HepG2 (cell line): ENCODE measurements around the gene FITM2. TPM values are rescaled to one million over a fixed set of nuclear protein-coding genes. Genes with fewer than 3 reads are reported as not detected.

Experiments used
- AGO2 ChIP-seq: fragments of 200-400 bp; formaldehyde crosslinking; optimal IDR thresholded peaks from 2 replicates; pipeline ENCODE3; 2017; ENCODE audit warnings: mild to moderate bottlenecking, low read depth, low read length, moderate library complexity
- MEIS1 ChIP-seq: sonication (generic); formaldehyde crosslinking; IDR thresholded peaks from 2 replicates; pipeline ENCODE4 v1.9.0; 2021; ENCODE audit warnings: mild to moderate bottlenecking, missing genetic modification reagents, moderate library complexity, borderline replicate concordance
- RFX3 ChIP-seq: IDR thresholded peaks from 2 replicates; pipeline ENCODE4 v1.6.1; 2016; ENCODE audit warnings: missing biosample characterization, missing genetic modification reagents
- SIN3A ChIP-seq: IDR thresholded peaks from 2 replicates; pipeline ENCODE4 v1.6.1; 2011; ENCODE audit warnings: low read depth, mild to moderate bottlenecking, control low read depth, low read length, borderline replicate concordance
- SIX4 ChIP-seq: sonication (generic); formaldehyde crosslinking; IDR thresholded peaks from 2 replicates; pipeline ENCODE4 v1.4.0; 2020; ENCODE audit warnings: missing genetic modification reagents
- SSRP1 ChIP-seq: IDR thresholded peaks from 2 replicates; pipeline ENCODE4 v1.6.1; 2016; ENCODE audit warnings: control low read depth
- STAT5B ChIP-seq: sonication (generic); formaldehyde crosslinking; IDR thresholded peaks from 2 replicates; pipeline ENCODE4 v1.4.0; 2020; ENCODE audit warnings: missing genetic modification reagents
- ZBTB7A ChIP-seq: sonication (generic); formaldehyde crosslinking; IDR thresholded peaks from 2 replicates; pipeline ENCODE4 v1.8.0; 2022; ENCODE audit warnings: mild to moderate bottlenecking, missing genetic modification reagents
- ZNF33B ChIP-seq: sonication (generic); formaldehyde crosslinking; IDR thresholded peaks from 2 replicates; pipeline ENCODE4 v1.5.1; 2020; ENCODE audit warnings: mild to moderate bottlenecking, missing genetic modification reagents
- ZNF788 ChIP-seq: sonication (generic); formaldehyde crosslinking; IDR thresholded peaks from 2 replicates; pipeline ENCODE4 v1.5.0; 2020; ENCODE audit warnings: mild to moderate bottlenecking, missing genetic modification reagents, borderline replicate concordance
- ZSCAN21 ChIP-seq: sonication (generic); formaldehyde crosslinking; IDR thresholded peaks from 2 replicates; pipeline ENCODE4 v1.8.0; 2022; ENCODE audit warnings: mild to moderate bottlenecking, missing genetic modification reagents, moderate library complexity, borderline replicate concordance
- polyA plus RNA-seq, 8 experiments: library from polyadenylated mRNA; depleted of rRNA in 3 of 8; stranded (reverse) in 7 of 8; unstranded in 1 of 8; fragments of >200 nt; fragmentation: Illumina TruSeq in 4 of 8; extraction: Trizol in 4 of 8; gene quantifications; 2 replicates each; pipeline versions ENCODE4 v1.2.1 to v1.2.3, GENCODE V29; 2011 to 2016; ENCODE audit warnings: low read depth in 4 of 8, missing spikeins in 1 of 8, mixed read lengths in 1 of 8; ENCODE audit not compliant: insufficient read depth in 1 of 8
- total RNA-seq, 5 experiments: library from RNA; depleted of rRNA; stranded (reverse); fragments of >200 nt; fragmentation: Illumina TruSeq; extraction: Trizol; gene quantifications; 2 replicates each; pipeline ENCODE4 v1.2.3, GENCODE V29; 2016; ENCODE audit warnings: low read depth in 1 of 5
- TF ChIP-seq, protein P1 (sequence below), 2 experiments: fragments of 450-650 bp in 1 of 2; sonication (generic) in 1 of 2; formaldehyde crosslinking in 1 of 2; IDR thresholded peaks; 2 replicates each; pipeline versions ENCODE4 v1.6.1 to v1.8.0; 2016 to 2022; ENCODE audit warnings: antibody characterized with exemption in 1 of 2, mild to moderate bottlenecking in 1 of 2, missing genetic modification reagents in 1 of 2
- TF ChIP-seq, protein P2 (sequence below): sonication (generic); formaldehyde crosslinking; IDR thresholded peaks from 2 replicates; pipeline ENCODE4 v1.9.0; 2021; ENCODE audit warnings: missing genetic modification reagents, borderline replicate concordance

The FITM2 gene
- total and polyA plus RNA-seq, 2 of the 13 experiments (the other 11 are each of a cell fraction or from before 2014, with no cell fraction given): 9.6 to 24.5 TPM

DNA sequence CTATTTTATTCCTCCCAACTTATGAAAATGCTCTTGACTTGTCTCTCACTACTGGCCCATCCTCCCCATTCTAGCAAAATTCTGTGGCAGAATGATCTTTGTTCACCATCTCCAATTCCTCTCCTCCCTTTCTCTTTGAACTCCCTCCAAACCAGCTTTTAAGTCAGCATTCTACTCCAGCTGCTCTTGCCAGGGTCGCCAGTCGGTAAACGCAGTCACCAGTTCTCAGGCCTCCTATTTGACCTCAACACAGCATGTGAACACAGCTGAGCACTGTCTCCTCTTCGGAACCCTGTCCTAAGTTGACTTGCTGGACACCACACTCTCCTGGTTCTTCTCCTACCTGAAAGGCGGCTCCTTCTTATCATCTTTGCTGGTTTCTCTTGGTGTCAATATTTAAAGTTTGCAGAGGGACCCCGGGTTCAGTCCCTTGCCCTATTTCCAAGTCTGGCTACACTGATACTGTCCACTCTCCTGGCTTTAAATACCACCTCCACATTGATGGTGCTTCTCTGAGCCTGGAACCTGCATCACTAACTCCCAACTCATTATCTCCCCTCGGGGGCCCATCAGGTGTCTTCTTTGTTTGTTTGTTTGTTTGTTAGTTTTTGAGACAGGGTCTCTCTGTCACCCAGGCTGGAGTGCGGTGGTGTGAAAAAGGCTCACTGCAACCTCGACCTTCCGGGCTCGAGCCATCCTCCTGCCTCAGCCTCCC lies 36.5 kb downstream of the FITM2 start (continued):
- TF ChIP-seq, protein P1, sequence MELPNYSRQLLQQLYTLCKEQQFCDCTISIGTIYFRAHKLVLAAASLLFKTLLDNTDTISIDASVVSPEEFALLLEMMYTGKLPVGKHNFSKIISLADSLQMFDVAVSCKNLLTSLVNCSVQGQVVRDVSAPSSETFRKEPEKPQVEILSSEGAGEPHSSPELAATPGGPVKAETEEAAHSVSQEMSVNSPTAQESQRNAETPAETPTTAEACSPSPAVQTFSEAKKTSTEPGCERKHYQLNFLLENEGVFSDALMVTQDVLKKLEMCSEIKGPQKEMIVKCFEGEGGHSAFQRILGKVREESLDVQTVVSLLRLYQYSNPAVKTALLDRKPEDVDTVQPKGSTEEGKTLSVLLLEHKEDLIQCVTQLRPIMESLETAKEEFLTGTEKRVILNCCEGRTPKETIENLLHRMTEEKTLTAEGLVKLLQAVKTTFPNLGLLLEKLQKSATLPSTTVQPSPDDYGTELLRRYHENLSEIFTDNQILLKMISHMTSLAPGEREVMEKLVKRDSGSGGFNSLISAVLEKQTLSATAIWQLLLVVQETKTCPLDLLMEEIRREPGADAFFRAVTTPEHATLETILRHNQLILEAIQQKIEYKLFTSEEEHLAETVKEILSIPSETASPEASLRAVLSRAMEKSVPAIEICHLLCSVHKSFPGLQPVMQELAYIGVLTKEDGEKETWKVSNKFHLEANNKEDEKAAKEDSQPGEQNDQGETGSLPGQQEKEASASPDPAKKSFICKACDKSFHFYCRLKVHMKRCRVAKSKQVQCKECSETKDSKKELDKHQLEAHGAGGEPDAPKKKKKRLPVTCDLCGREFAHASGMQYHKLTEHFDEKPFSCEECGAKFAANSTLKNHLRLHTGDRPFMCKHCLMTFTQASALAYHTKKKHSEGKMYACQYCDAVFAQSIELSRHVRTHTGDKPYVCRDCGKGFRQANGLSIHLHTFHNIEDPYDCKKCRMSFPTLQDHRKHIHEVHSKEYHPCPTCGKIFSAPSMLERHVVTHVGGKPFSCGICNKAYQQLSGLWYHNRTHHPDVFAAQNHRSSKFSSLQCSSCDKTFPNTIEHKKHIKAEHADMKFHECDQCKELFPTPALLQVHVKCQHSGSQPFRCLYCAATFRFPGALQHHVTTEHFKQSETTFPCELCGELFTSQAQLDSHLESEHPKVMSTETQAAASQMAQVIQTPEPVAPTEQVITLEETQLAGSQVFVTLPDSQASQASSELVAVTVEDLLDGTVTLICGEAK (IDR thresholded peaks at IDR 0.05): no peak
- TF ChIP-seq, protein P1 (CRISPR knock-in tag; IDR thresholded peaks at IDR 0.05): no peak
- TF ChIP-seq ZBTB7A (CRISPR knock-in tag) (no peak), ZNF33B (CRISPR knock-in tag) (0 out of 2 replicates have a peak, but pooled peaks have one; percentile 58), RFX3 (CRISPR knock-in tag) (no peak), ZNF788 (CRISPR knock-in tag) (peak; percentile 52; the same call in 1 of the 2 replicates), MEIS1 (CRISPR knock-in tag) (no peak), SSRP1 (CRISPR knock-in tag) (no peak), AGO2 (no peak), SIX4 (CRISPR knock-in tag) (peak; percentile 60; the same call in 1 of the 2 replicates), SIN3A (no peak), ZSCAN21 (CRISPR knock-in tag) (no peak), STAT5B (CRISPR knock-in tag) (no peak)
- TF ChIP-seq, protein P2, sequence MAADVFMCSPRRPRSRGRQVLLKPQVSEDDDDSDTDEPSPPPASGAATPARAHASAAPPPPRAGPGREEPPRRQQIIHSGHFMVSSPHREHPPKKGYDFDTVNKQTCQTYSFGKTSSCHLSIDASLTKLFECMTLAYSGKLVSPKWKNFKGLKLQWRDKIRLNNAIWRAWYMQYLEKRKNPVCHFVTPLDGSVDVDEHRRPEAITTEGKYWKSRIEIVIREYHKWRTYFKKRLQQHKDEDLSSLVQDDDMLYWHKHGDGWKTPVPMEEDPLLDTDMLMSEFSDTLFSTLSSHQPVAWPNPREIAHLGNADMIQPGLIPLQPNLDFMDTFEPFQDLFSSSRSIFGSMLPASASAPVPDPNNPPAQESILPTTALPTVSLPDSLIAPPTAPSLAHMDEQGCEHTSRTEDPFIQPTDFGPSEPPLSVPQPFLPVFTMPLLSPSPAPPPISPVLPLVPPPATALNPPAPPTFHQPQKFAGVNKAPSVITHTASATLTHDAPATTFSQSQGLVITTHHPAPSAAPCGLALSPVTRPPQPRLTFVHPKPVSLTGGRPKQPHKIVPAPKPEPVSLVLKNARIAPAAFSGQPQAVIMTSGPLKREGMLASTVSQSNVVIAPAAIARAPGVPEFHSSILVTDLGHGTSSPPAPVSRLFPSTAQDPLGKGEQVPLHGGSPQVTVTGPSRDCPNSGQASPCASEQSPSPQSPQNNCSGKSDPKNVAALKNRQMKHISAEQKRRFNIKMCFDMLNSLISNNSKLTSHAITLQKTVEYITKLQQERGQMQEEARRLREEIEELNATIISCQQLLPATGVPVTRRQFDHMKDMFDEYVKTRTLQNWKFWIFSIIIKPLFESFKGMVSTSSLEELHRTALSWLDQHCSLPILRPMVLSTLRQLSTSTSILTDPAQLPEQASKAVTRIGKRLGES (CRISPR knock-in tag): no peak
